HG02610 (cell line): ENCODE data around the gene HPN.
"Not testable (repeated sequence)": the region's sequence is repeated elsewhere in the genome, so short reads cannot be mapped to it uniquely, and the experiment has no call there.

ENCODE experiments used
- ATAC-seq: cut with Tn5 transposase; IDR thresholded peaks from one replicate; pipeline ENCODE4 v1.9.1; 2021; ENCODE audit warnings: mild to moderate bottlenecking, moderate library complexity; ENCODE audit not compliant: unreplicated experiment

Gene HPN

DNA sequence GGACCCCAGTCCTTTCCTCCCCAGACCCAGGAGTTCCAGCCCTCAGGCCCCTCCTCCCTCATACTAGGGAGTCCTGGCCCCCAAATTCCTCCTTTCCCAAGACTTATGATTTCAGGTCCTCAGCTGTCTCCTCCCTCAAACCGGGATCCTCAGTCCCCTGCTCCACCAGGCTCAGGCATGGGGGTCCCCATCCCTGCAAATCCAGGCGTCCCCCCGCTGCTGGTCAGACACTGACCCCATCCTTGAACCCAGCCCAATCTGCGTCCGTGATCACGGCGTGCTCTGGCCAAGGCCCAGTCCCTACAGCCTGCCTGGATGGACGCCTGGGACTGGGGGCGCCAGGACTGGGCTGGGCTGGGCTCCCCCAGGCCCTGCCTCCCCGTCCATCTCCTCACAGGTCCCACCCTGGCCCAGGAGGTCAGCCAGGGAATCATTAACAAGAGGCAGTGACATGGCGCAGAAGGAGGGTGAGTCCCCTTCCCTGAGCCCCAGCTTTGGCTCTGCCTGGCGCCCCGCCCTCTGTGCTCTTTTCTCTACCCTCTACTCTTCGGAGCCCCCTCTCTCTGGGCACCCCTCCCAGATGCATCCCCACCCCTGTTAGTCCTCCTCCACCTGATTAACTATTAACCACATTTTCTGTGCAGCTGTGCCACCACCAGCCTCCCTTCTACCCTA lies 672 bp downstream of the HPN start:
- ATAC-seq, result no peak

DNA sequence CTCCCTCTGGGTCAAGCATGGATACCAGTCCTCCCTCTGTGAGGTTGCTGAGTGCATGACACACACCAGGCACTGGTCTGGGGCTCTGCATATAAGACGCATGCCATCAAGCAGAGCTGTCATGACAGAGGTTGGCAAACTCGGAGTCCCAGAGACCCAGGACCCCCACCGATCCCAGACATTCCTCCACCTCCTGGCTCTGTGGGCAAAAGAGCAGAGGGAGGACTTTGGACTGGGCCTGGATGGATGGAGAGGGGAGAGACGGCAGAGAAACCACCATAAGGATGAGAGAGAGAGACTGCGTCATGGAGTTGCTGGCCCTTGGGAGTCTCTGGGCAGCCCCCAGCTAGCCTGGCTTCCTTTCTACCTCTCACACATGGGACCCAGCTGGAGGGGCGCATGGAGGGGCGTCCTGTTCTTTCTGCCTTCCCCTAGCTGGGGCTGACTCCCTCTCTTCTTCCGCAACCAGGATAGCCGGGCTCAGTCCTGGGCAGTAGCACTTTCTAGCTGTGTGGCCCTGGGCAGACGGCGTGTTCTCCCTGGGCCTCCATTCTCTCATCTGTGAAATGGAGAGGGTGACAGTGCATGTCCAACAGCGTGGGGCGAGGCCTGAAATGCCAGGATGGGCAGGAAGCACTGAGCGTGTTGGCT lies 1.6 kb downstream of the HPN start:
- no peak for ATAC-seq

DNA sequence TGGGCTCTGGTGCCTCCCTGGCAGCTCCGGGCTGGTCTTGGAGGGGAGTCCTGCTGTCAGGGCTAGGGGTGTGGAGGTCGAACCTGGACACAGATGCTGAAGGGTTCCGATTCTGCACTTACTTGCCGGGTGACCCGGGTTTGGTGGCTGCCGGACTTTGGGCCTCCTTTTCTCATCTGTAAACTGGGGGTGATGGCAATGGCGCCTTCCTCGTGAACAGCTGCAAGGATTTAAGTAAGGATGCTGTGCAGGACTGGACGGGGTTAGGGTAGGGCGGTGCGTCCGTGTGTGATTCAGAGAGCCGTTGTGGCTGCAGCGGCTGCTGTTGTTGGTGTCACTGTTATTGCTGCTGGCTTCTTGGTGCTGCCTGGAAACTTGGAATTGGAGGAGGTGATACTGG lies 2.4 kb downstream of the HPN start:
- no peak for ATAC-seq

DNA sequence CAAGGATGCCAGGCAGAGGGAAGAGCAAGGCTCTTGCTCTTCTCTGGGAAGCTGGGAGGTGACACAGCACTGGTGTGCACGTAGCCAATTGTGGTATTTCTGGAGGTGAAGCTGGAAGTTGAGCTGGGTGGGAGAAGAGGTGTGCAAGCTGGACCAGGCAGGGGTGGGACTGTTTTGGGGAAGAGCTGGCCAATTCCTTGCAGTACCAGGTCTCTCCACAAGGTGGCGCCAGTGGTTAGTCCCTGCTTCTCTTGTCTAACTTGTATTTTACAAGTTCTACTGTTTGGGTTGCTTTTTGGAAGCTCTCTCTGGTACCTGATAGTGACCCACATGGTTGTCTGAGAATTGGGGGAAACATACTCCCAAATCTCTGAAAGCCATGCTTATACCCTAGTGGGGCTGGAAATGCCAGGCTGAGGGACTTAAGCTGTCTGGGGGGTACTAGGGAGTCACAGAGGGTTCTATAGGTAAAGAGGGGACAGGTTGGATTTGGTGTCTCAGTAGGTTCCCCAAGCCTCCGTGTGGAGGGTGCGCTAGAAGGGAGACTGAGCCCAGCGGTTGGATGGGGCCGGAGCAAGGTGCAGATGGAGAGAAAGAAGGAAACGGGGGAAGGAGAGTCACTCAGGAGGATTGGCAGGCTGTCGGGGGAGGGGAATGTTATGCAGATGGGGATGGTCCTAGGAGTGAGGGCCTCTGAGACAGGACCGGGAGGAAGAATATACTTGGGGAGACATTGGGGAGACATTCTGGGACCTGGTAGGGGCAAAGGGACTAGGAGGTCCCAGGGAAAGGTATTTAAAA lies 3.0 kb downstream of the HPN start:
- ATAC-seq, result no peak

DNA sequence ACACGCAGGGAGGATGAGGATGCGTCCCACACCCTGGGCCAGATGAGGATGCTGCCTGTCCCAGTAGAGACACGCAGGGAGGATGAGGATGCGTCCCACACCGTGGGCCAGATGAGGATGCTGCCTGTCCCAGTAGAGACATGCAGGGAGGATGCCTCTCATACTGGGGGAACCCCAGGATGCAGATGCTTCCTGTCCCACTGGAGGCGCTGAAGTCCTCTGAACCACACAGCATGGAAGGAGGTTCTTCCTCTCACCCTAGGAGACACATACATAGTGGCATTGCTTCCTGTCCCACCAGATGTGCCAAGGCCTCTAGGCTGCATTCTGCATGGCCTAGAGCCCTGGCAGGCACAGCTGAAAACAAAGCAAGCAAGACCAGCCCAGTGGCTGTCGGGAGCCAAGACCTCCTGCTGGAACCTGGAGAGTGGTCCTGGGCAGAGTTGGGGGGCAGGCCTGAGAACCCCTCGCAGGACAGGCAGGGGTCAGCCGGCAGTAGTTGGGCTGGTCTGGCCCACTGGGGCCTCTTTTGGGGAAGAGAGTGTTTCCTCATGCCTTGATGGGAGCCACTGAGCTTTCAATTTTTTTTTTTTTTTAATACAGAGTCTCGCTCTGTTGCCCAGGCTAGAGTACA lies 4.3 kb downstream of the HPN start:
- ATAC-seq, result no peak

DNA sequence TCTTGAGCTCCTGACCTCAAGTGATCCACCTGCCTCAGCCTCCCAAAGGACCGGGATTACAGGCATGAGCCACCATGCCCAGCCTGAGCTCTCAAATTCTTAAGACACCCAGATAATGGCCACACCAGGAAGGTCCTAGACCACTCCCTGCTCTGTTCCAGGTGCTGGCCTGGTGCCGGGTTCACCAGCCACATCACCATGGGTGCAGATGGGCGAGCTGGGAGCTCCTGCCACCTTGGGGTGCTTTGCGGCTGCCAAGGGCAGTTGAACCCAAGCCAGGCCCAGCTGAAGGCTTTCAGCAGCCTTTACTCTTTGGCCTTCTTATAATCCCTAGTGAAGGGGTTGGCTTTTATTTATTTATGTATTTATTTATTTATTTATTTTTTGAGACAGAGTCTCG lies 4.9 kb downstream of the HPN start:
- ATAC-seq, result no peak

DNA sequence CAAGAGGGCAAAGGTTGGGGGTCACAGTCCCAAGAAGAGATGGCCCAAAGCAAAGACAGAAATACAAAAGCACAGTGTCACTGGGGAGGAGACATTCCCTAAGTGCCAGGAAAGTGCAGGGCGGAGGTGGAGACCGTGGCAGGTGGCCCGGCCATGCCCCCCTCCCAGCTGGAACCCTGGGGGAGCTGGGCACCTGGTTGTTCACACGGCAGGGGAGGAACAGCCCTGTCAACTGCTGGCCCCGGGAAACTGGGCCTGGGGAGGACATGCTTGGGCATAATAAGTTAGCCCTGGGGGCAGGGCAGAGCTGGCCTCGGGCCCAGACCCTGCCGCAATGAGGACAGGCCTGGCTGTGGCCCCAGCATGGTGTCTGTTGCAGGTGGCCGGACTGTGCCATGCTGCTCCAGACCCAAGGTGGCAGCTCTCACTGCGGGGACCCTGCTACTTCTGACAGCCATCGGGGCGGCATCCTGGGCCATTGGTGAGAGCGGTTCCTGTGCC lies 7.4 kb downstream of the HPN start:
- no peak for ATAC-seq

DNA sequence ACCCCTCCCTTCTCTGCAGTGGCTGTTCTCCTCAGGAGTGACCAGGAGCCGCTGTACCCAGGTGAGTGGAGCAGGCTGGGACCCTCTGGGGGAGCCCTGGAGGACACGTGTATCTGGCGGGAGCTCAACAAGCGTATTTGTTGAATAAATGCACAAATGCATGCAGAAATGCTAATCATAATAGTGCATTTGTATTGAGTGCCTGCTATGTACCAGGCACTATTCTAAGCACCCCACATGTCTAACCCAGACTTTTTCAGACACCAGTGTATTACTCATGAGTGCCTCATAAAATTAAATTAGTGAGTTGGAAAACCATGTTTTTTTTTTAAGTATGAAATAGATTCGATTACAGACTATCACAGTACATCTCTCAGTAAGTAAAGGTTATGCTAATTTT lies 7.9 kb downstream of the HPN start:
- no peak for ATAC-seq

DNA sequence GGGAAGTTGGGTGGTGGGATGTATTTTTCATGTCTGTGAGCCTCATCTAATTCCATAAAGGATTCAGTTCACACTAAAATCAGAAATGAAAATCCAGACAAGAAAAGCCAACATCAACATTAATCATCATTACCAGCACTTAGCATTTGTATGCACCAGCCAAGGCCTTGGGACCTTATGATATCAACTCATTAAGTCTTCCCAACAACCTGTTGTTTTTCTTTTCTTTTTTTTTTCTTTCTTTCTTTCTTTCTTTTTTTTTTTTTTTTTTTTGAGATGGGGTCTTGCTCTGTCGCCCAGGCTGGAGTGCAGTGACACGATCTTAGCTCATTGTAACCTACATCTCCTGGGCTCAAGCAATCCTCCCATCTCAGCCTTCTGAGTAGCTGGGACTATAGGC lies 9.1 kb downstream of the HPN start:
- not testable (repeated sequence) for ATAC-seq

DNA sequence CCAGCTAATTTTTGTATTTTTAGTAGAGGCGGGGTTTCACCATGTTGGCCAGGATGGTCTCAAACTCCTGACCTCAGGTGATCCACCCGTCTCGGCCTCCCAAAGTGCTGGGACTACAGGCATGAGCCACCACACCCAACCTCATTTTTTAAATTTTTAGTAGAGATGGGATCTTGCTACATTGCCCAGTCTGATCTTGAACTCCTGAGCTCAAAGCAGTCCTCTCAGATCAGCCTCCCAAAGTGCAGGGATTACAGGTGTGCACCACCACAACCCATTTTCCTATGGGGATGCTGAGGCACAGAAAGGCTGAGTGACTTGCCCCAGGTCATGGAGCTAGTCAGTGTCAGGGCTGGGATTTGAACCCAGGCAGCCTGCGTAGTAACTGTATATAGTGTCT lies 9.7 kb downstream of the HPN start:
- ATAC-seq, result not testable (repeated sequence)

DNA sequence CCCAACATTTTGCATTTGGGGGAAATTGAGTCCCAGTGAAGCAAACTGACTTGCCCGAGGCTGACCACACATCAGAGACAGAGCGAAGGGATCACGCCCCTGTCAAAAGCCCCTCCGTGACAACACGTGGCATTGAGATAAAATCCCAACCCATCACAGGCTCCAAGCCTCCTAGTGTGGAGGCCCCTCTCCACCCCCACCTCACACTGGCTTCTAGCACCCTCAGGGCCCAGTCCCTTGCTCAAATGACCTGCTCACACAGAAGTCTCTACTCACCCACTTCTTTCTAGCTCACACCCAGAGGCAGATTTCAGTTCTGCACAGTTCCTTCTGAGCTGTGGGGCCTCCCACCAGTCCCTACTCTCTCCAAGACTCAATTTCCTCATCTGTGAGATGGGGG lies 10.3 kb downstream of the HPN start:
- no peak for ATAC-seq

DNA sequence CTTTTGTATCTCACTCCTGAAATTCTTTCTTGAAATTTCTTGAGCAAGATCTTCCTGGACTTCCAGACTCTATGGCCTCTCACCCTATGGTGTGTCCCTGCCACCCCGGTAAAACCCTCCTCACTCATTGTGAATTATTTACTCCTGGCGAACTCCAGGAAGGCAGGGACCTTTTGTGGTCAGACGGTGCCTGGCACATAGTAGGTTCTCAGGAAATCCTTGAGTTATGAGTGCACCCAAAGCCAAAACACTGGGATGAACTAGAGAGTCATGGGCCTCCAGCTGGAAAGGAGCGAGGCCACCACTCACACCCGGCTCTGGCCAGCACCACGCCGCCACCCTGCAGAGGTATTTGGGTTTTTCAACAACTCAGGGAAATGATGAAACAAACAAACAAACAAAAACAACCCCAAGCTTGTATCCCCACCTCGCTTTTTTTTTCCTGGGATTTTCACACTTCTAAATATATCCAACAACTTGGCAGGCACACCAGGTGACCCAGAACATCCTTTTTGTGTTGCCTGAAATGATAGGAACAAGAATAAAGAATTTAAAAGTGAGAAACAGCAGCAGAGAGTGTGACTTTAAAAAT lies 11.2 kb downstream of the HPN start:
- no peak for ATAC-seq

DNA sequence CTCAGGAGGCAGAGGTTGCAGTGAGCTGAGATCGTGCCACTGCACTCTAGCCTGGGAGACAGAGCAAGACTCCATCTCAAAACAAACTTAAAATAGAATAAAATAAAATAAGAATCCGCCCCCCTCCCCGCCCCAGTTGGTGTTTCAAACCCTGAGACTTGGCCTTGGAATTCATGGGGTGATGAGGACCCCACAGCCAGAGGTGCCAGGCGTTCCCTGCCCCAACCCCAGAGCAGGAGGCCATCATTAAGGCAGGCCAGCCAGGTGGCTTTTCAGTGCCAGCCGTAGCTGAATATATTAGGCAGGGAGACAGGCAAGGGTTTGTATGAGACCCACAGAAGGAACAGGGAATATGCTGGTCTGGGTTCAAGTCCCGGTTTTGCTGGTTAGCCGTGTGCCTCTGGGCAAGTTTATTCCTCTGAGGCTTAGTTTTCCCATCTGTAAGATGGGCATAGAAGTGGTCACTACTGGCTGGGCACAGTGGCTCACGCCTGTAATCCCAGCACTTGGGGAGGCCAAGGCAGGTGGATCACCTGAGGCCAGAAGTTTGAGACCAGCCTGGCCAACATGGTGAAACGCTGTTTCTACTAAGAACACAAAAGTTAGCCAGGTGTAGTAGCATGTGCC lies 12.3 kb downstream of the HPN start:
- ATAC-seq, result no peak

DNA sequence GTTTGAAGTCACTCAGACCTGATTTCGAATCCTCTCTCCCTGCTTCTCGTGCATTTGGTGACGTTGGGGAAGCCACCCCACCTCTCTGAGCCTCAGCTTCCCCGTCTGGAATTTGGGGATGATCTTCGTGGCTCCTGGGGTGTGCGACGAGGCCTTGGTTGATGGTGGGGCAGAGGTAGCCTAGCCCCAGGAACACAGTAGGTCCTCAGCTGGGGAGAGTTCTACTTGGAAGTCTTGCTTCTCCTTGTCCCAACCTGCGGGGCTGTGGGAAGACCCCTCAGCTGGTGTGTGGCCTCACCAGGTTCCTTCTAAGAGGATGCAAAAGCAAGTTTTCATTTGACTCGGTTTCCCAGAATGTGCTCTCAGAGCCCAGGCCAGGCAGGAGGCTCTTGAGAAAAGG lies 13.1 kb downstream of the HPN start:
- no peak for ATAC-seq

DNA sequence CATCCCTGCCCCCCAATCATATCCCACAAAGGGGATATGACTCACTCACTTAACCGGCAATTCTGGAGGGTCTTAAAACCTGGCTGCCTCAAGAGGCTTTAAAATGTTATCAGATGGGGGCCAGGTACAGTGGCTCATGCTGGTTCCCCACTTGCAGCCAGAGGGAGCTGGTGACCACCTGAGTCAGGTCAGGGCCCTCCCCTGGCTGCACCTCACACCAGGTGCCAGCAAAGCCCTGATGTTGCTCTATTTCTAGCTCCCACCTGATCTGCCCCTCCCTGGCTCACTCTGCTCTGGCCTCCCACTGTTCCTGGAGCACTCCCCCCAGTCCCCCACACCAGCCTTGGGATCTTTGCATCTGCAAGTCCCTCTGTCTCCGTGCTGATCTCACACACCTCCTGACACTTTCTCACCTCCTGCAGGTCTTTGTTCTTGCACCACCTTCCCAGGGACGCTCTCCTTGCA lies 14.2 kb downstream of the HPN start:
- ATAC-seq, result no peak

DNA sequence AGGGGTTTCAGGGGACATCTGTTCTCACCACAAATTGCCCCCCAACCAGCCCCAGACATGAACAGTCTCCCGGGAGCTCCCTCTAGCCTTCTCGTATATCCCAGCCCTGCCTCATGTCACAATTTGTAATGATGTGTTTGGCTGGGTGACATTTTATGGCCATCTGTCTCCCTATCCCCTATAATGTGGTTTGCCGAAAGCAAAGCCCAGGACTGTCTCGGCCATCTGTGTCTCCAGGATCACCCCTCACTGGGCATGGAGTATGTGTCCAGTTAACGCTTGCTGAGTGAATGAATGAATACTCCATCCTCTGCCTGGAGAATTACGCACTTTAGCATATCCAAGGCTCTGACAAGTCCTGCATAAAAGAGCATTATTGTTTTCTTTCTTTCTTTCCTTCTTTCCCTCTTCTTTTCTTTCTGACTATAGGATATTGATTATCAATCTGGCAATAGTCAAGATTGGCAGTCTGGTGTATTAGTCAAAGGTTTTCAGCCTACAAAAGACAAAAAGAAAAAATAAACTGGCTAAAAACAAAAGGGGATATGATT lies 15.1 kb downstream of the HPN start:
- ATAC-seq, result no peak

DNA sequence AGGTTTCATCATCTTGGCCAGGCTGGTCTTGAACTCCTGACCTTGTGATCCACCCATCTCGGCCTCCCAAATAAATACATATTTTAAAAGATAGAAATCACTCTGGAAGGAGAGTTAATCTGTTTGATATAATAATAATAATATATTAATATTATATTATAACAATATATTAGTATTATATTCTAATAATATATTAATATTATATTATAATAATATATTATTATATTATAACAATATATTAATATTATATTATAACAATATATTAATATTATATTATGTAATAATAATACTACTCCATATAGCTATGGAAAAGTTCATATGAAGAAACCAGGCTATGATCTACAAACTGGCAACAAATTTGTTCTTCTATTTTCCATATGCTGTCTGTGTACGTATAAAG lies 16.8 kb downstream of the HPN start:
- no peak for ATAC-seq

DNA sequence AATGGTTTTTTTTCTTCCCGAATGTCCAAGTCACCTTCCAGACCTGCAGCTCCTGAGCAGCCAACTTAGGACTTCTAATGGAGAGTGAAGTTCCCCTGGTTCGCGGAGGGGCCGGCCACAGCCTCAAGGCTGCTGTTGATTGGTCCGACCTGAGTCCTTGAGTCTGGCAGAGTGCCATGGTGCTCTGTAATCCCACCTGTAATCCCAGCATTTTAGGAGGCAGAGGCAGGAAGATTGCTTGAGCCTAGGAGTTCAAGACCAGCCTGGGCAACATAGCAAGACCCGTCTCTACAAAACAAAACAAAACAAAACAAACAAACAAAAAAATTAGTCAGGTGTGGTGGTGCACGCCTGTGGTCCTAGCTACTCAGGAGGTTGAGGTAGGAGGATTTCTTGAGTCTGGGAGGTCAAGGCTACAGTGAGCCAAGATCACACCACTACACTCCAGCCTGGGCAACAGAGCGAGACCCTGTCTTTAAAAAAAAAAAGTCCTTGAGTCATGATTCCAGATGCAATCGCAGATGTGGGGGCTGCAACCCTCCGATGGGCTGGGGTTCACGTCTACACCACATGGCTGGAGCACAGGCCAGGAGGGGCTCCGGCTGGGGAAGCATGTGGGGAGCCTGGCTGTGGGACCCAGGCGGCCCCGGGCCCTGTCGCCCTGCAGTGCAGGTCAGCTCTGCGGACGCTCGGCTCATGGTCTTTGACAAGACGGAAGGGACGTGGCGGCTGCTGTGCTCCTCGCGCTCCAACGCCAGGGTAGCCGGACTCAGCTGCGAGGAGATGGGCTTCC lies 17.7 kb downstream of the HPN start:
- ATAC-seq, result no peak

DNA sequence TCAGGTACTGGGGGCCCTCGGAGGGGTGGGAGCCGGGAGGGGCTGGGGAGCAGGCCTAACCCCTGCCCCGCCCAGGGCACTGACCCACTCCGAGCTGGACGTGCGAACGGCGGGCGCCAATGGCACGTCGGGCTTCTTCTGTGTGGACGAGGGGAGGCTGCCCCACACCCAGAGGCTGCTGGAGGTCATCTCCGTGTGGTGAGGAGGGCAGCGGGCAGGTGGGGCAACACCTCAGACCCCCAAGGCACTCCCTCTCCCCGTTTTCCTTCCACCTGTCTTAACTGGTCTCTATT lies 18.2 kb downstream of the HPN start:
- ATAC-seq, result no peak
